Occipital lobe (tissue), 2 donors: ENCODE data around the gene SHANK2. TPM values are rescaled to one million over a fixed set of nuclear protein-coding genes. Genes with fewer than 3 reads are reported as not detected.

Source experiments
- DNase-seq: peaks from one replicate; lab custom pipeline; 2025; lab: John Stamatoyannopoulos, UW
- total RNA-seq: library from RNA; depleted of rRNA; stranded (reverse); fragments of >200 nt; gene quantifications from one replicate; pipeline ENCODE4 v1.2.3, GENCODE V29; 2014

Gene SHANK2
- total RNA-seq, 1 donor from 2014 or later = 47.1 TPM

DNA sequence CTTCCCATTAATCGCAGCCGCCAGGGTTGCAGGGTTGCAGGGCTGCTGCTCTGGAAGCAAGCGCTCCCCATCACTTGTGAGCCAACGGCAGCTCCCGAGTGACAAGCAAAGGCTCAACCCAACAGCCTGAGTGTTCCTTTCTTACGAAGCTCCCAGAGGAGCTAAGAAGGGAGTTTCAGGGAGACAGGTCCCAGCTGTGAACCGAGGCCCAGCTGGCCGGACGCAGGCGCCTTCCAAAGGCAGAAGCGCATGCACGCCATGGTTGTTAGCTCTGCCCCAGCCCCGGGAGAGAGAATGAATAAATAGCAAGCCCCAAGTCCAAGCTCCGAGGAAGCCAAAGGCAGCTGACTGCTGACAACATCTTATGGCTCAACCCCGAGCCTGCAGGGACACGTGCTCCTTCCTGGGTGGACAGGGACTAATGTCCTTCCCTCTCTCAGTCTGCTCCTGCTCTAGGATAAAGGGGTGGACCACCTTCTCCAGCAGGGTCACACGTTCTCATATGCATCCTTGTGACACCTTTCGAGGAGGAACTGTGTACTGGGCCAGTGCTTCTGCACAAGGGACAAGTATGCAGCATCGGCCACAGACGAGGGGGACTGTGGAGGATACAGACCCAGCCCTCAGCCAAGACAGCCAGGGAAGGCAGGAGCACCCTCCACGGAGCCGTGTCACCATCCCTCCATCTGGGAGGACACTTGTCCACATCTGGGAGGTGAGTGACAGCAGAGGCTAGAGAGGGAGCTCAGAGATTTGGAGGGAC is 29.9 kb downstream of the SHANK2 start:
- DNase-seq = no peak

GRCh38 chr11:71221821-71222220 is 30.6 kb downstream of the SHANK2 start:
- no peak for DNase-seq

GRCh38 chr11:71221201-71221600 is 31.2 kb downstream of the SHANK2 start:
- DNase-seq = no peak

- no peak for DNase-seq
These were observed 33.4 kb downstream of the SHANK2 start for GRCh38 chr11:71218789-71219499.

- no peak for DNase-seq
These were observed 36.9 kb downstream of the SHANK2 start for GRCh38 chr11:71215425-71215965.

GRCh38 chr11:71214553-71215424 is 37.6 kb downstream of the SHANK2 start:
- DNase-seq = no peak

DNA sequence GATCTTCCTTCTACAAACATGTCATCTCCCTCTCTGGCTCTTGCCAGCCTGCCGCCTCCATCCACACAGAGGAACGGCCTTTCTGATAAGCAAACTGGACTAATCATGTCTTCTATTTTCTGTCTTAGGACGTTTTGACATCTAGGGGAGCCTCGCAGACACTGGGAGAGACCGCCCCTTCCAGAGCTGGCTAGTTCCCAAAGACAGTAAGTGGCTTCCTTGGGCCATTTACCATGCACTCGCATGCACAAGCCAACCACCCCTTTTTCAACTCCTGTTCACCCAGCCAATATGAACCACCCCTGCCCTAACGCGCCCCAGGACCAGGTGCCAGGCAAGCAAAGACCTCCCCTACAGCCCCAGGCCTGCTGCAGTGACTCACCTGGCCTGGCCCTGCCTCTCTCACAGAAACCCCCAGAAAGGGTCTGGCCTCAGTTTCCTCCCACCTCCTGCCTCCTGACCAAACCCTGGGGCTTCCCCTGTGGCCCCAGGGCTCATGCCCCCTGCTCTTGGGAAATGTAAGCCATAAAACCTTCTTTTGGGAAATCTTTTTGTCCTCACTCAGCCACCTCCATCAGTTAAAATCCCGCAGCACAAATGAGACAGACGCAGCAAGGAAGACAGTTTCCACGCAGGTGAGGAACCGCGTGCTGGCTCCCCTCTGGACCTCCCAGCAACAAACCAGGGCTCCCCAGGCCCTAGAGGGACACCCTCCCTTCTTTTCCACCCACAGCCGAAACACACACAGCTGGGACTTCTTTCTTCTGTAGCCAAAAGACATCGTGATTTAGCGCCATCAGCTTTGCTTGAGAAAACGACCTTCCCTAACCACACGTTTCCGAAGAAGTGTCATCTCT is 38.5 kb downstream of the SHANK2 start:
- DNase-seq = no peak

GRCh38 chr11:71212871-71213559 is 39.4 kb downstream of the SHANK2 start:
- no peak for DNase-seq

GRCh38 chr11:71211631-71212030 is 40.7 kb downstream of the SHANK2 start:
- no peak for DNase-seq

DNA sequence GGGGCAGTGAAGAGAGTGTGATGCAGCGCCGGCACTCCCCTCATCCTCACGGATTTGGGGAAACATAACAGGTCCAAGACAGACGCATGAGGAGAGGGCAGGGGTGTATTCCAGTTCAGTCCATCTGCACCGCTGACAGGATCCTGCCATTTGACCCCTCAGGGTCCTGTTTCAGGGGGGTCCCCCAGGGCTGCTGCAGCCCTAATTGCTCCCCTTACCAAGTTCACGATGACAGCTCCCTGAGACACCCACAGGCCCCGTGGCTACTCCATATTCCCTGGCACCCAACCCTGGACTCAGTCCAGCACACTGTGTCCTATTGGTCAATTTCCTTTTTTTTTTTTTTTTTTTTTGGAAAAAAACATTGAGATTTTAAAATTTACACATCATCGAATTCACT is 41.5 kb downstream of the SHANK2 start:
- no peak for DNase-seq

DNA sequence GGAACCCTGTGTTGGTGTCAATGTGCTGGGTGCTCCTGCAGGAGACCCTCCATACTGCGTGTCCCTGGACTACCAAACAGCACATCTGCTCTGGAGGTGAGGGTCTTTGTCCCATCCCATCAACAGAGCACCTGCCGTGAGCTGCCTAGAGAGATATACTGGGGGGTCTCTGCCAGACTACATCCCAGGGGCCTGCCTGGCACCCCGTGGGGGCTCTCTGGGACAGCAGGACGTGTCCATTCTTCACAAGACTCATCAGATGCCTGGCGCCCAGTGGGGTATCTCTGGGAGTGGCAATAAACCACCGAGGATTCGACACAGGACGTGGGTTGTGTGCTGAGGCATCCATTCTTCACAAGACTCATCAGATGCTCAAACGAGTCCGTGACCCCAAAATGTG is 42.7 kb downstream of the SHANK2 start:
- DNase-seq = no peak

DNA sequence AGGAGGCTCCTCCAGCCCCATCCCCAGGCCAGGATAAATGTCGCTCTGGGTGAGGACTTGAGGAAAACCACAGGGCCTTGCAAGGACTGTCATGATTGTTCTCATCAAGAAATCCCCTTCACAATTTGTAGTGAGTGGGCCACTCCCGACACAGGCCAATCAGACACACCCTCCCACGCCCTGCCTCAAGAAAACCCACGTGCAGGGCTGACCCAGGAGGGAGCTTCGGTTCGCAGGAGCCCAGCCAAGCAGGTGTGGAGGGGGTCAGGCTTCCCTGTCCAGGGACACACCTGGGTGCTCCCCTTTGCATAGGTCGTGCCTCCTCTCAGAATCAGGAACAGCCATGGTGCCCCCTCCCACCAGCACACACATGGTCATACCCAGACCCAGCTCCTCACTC is 43.2 kb downstream of the SHANK2 start:
- DNase-seq = no peak

DNA sequence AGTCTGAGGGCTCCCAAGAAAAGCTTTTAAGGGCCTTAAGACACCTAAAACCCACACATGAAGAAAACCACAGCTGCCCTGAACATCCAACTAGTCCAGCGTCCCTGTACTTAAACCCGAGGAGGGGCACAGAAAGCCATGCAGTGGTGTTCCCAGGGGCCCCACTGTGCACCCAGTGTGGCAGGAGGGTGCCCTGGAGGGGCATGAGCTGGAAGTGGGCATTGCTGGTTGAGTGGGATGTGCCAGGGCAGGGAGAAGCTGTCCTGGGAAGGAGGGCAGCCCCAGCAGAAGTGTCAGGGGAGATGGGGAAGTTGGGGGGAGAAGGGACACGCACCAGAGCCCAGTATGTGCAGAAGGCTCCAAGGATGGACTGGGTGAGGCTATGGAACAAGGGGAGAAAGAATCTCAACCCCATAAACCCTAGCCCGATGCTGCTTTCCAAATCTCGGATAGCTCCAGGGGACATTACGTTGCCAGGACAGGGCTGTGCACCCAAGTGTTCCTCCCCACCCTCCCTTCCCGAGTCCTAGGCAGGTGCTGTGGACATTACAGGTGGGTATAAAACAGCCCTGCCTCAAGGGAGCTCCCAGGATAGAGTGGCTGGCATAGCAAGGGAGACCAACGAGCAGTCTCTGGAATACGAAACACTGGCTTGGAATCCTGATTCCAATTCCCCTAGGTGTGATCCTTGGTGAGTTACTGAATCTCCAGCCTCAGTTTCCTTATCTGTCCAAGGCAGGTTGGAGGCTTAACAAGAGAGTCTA is 44.2 kb downstream of the SHANK2 start:
- DNase-seq = no peak

- no peak for DNase-seq
These were observed 44.8 kb downstream of the SHANK2 start for GRCh38 chr11:71207563-71207962.

DNA sequence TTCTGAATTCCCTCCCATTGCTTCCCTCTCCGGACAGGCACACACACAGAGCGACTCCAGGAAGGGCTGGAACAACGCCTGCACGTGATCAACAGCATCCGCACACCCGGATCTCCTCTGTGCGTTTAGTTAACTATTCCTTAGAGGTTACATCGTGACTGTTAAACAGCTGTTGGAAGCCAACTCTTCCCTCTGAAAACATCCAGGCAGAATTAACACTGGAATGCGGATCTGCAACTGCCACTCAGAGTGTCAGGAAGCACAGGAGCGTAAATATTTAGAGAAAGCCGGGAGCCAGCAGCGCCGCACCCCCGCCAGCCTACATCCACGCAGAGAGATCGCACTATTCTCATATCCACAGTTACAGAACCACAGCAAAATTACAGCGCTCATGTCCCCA is 46.2 kb downstream of the SHANK2 start:
- no peak for DNase-seq

DNA sequence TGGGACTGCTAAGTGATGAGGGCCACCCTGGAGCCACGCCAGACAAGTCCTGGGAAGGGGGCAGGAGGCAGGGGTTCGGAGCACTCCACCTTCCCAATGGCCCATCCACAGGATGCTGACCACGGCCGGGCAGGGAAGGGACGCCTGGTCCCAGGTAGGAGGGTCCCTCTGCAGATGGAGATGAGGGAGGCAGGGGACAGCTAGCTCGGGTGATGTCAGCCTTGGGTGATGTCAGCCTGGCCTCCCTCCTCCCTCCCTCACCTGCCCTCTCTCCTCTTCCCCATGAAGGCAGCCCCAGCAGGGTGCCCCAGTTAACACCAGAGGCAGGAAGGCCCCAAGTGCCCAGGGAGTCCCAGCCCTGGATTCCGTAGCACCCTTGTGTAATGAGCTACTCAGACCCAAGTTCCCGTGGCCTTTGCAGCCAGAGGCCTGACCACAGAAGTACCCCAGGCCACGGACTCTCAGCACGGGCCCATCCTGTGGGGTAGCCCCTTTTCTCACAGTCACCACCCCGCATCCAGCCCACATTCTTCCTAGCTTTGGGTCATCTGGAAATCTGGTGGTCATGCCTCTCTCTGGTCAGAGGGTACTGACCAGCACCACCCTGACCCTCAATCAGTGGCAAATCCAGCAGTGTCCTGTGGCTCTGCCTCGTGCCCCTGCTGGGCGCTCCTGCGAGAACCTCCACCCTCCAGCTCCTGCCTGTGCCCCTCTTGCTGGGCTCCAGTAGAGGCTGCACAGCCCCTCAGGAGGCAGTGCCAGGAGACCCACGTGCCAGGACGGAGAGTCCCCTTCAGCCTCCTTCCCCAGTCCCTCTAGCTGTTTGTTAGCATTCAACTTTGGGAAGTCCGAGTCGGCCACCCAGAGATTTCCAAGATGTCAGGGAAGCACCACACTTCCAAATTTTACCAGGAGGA is 47.4 kb downstream of the SHANK2 start:
- no peak for DNase-seq

DNA sequence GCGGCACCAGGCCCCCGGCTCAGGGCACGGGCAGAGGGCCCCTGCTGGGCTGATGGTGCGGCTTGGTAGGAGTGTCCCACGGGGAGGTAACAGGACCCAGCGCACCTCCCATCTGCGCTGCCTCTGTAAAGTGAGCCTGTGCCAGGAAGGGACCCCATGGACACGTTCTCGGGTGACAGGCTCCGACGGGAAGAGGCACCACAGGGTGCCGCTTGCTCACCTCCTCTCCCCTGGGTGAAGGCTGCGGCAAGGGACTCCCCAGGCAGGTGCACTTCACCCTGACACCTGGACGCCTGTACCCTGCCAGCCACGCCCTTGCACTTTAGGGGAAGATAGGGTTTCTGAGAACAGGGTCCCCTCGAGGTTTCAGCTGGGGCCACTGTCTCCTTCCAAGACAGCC is 48.1 kb downstream of the SHANK2 start:
- DNase-seq = no peak

GRCh38 chr11:71203681-71204080 is 48.7 kb downstream of the SHANK2 start:
- no peak for DNase-seq
